Ectodermal cell (in vitro differentiated cells): ENCODE data around the gene FNIP1.
"Not testable (repeated sequence)": the region's sequence is repeated elsewhere in the genome, so short reads cannot be mapped to it uniquely, and the experiment has no call there.

ENCODE experiments used
- H3K27ac ChIP-seq: 2 replicates; pipeline ENCODE4 v1.7.0; 2013; ENCODE audit warnings: mild to moderate bottlenecking, low read depth, low read length; ENCODE audit not compliant: insufficient read depth, poor library complexity, severe bottlenecking
- H3K27me3 ChIP-seq: 2 replicates; pipeline ENCODE4 v1.7.0; 2013; ENCODE audit warnings: mild to moderate bottlenecking, low read length; ENCODE audit not compliant: insufficient read depth, control insufficient read depth, poor library complexity, severe bottlenecking
- H3K36me3 ChIP-seq: one replicate; pipeline ENCODE4 v1.7.0; 2013; ENCODE audit warnings: low read length; ENCODE audit not compliant: control insufficient read depth, insufficient read depth
- H3K4me1 ChIP-seq: one replicate; pipeline ENCODE4 v1.7.0; 2013; ENCODE audit warnings: low read length; ENCODE audit not compliant: control insufficient read depth, insufficient read depth
- H3K4me3 ChIP-seq: 2 replicates; pipeline ENCODE4 v1.7.0; 2013; ENCODE audit warnings: low read depth, low read length, control low read depth; ENCODE audit not compliant: insufficient read depth
- H3K9me3 ChIP-seq: 2 replicates; pipeline ENCODE4 v1.7.0; 2013; ENCODE audit warnings: mild to moderate bottlenecking, low read length, moderate library complexity; ENCODE audit not compliant: control insufficient read depth
- WGBS, 2 experiments: methylation state at CpG; one replicate each; pipeline ENCODE4 v1.1.7; 2013; ENCODE audit warnings: missing lambda C conversion rate in 2 of 2; 5-methylcytosine and 5-hydroxymethylcytosine counted together

FNIP1 gene

GRCh38 chr5:131734939-131735338, 61.9 kb downstream of the FNIP1 start:
- WGBS, 2 experiments: 93 to 97% methylated on average over 4 of the region's 6 CpGs
- not testable (repeated sequence) for H3K36me3 ChIP-seq, H3K27ac ChIP-seq, H3K4me3 ChIP-seq, H3K4me1 ChIP-seq, H3K9me3 ChIP-seq, H3K27me3 ChIP-seq

GRCh38 chr5:131729292-131729691, 67.5 kb downstream of the FNIP1 start:
- not testable (repeated sequence) for H3K9me3 ChIP-seq
- 86 to 92% methylated on average over 4 of the region's 4 CpGs for WGBS, 2 experiments

GRCh38 chr5:131724089-131724488, 72.7 kb downstream of the FNIP1 start:
- H3K4me1 ChIP-seq, H3K9me3 ChIP-seq, H3K4me3 ChIP-seq, H3K27me3 ChIP-seq, H3K27ac ChIP-seq, H3K36me3 ChIP-seq: not testable (repeated sequence)

More at GRCh38 chr5:131729292-131729691, 67.5 kb downstream of the FNIP1 start:
- not testable (repeated sequence) for H3K4me1 ChIP-seq, H3K36me3 ChIP-seq, H3K27ac ChIP-seq, H3K27me3 ChIP-seq, H3K4me3 ChIP-seq

- H3K4me3 ChIP-seq: no peak overlapping the region
- H3K4me1 ChIP-seq: no peaks in the 10 kb centered on the region
- H3K27me3 ChIP-seq: no peaks in the 10 kb centered on the region
- H3K36me3 ChIP-seq: no peaks in the 10 kb centered on the region
- no peaks in the 10 kb centered on the region for H3K9me3 ChIP-seq
- 83 to 100% methylated on average over 1 of the region's 1 CpG for WGBS, 2 experiments
- H3K27ac ChIP-seq: no peak overlapping the region
Observed at GRCh38 chr5:131720714-131721113, 76.1 kb downstream of the FNIP1 start.

- Histone ChIP-seq H3K36me3 (no peaks in the 10 kb centered on the region), H3K9me3 (no peaks in the 10 kb centered on the region)
- 91% methylated on average over 1 of the region's 1 CpG; no CpG with 5 or more reads in 1 of the 2 experiments for WGBS, 2 experiments
Observed at GRCh38 chr5:131719564-131719963, 77.3 kb downstream of the FNIP1 start.

GRCh38 chr5:131718487-131719014, 78.3 kb downstream of the FNIP1 start:
- no peaks in the 10 kb centered on the region for H3K36me3 ChIP-seq
- no peaks in the 10 kb centered on the region for H3K4me1 ChIP-seq
- no peaks in the 10 kb centered on the region for H3K9me3 ChIP-seq
- 94 to 95% methylated on average over 4 to 5 of the region's 5 CpGs for WGBS, 2 experiments
- no peaks in the 10 kb centered on the region for H3K27me3 ChIP-seq
- H3K27ac ChIP-seq: no peak overlapping the region
- H3K4me3 ChIP-seq: no peak overlapping the region

More at GRCh38 chr5:131719564-131719963, 77.3 kb downstream of the FNIP1 start:
- Histone ChIP-seq H3K27me3 (no peaks in the 10 kb centered on the region), H3K27ac (no peak overlapping the region), H3K4me3 (no peak overlapping the region), H3K4me1 (no peaks in the 10 kb centered on the region)

- not testable (repeated sequence) for H3K27me3 ChIP-seq, H3K9me3 ChIP-seq, H3K4me1 ChIP-seq, H3K4me3 ChIP-seq, H3K36me3 ChIP-seq, H3K27ac ChIP-seq
- WGBS, 2 experiments: 91 to 98% methylated on average over 1 to 3 of the region's 3 CpGs
Observed at GRCh38 chr5:131717164-131717563, 79.7 kb downstream of the FNIP1 start.

GRCh38 chr5:131716650-131717049, 80.2 kb downstream of the FNIP1 start:
- no peaks in the 10 kb centered on the region for H3K36me3 ChIP-seq
- no peaks in the 10 kb centered on the region for H3K9me3 ChIP-seq
- H3K4me1 ChIP-seq: no peaks in the 10 kb centered on the region
- no peaks in the 10 kb centered on the region for H3K27me3 ChIP-seq
- H3K4me3 ChIP-seq: no peak overlapping the region
- no peak overlapping the region for H3K27ac ChIP-seq

- no peaks in the 10 kb centered on the region for H3K9me3 ChIP-seq
- H3K4me1 ChIP-seq: no peaks in the 10 kb centered on the region
- H3K27me3 ChIP-seq: no peaks in the 10 kb centered on the region
- WGBS, 2 experiments: 94 to 95% methylated on average over 8 of the region's 8 CpGs
- no peak overlapping the region for H3K27ac ChIP-seq
- no peak overlapping the region for H3K4me3 ChIP-seq
- peaks cover 3% of the 10 kb centered on the region for H3K36me3 ChIP-seq
Observed at GRCh38 chr5:131710391-131710790, 86.4 kb downstream of the FNIP1 start.

GRCh38 chr5:131709043-131709442, 87.8 kb downstream of the FNIP1 start:
- H3K27me3 ChIP-seq: no peaks in the 10 kb centered on the region
- WGBS, 2 experiments: 90 to 98% methylated on average over 3 of the region's 3 CpGs
- no peak overlapping the region for H3K27ac ChIP-seq
- no peaks in the 10 kb centered on the region for H3K4me1 ChIP-seq
- peaks cover 3% of the 10 kb centered on the region for H3K36me3 ChIP-seq
- no peak overlapping the region for H3K4me3 ChIP-seq
- no peaks in the 10 kb centered on the region for H3K9me3 ChIP-seq

GRCh38 chr5:131706281-131706680, 90.5 kb downstream of the FNIP1 start:
- Histone ChIP-seq H3K4me3 (no peak overlapping the region), H3K9me3 (no peaks in the 10 kb centered on the region), H3K4me1 (no peaks in the 10 kb centered on the region), H3K27ac (no peak overlapping the region), H3K27me3 (no peaks in the 10 kb centered on the region), H3K36me3 (peaks cover 3% of the 10 kb centered on the region)
- WGBS, 2 experiments: 95 to 100% methylated on average over 5 of the region's 5 CpGs
